Measurements from ENCODE around the gene STK16.

DNA sequence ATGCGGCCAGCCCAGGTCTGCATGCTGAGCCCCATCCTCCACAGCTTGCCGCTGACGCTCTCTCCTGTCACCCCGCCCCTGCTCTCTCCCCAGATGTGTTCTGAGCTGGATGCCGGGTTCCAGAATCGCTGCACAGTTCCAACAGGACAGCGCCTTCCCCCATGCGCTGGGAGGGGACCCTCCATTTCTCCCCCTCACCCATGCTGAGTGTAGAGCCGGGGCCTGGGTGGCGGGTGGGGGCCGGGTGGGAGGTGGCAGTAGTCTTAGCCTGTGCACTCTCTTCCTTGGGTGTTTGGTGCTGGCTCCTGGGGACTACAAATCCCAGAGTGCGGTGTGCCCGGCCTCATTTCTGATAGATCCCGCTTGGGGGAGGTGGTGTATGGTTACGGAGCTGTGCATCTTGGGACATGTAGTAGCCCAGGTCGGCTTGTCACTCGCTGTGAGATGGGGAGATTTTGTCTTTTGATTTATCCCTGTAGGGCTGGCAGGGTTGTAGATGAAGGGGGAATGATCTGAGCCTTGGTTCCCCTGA lies 40.7 kb downstream of the STK16 start:
- TF ChIP-seq, protein P1, sequence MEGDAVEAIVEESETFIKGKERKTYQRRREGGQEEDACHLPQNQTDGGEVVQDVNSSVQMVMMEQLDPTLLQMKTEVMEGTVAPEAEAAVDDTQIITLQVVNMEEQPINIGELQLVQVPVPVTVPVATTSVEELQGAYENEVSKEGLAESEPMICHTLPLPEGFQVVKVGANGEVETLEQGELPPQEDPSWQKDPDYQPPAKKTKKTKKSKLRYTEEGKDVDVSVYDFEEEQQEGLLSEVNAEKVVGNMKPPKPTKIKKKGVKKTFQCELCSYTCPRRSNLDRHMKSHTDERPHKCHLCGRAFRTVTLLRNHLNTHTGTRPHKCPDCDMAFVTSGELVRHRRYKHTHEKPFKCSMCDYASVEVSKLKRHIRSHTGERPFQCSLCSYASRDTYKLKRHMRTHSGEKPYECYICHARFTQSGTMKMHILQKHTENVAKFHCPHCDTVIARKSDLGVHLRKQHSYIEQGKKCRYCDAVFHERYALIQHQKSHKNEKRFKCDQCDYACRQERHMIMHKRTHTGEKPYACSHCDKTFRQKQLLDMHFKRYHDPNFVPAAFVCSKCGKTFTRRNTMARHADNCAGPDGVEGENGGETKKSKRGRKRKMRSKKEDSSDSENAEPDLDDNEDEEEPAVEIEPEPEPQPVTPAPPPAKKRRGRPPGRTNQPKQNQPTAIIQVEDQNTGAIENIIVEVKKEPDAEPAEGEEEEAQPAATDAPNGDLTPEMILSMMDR (IDR thresholded peaks at IDR 0.05): no peak
- TF ChIP-seq POLR2AphosphoS5 (IDR thresholded peaks at IDR 0.05): no peak

Data from breast epithelium (tissue), 3 donors.